22Rv1 (cell line): Measurements from ENCODE around the gene SMARCAD1.

Source experiments
- CTCF ChIP-seq: fragments of 450-650 bp; IDR thresholded peaks from 2 replicates; pipeline ENCODE4 v1.5.1; 2017; ENCODE audit warnings: mild to moderate bottlenecking
- ZFX ChIP-seq: fragments of 450-650 bp; IDR thresholded peaks from 2 replicates; pipeline ENCODE4 v1.6.1; 2017; ENCODE audit warnings: antibody characterized with exemption, borderline replicate concordance

GRCh38 chr4:94219402-94219801, 11.7 kb downstream of the SMARCAD1 start:
- TF ChIP-seq CTCF = no peak
- no peak for TF ChIP-seq ZFX
